ENCODE data around the gene DNMT3A.
"Not testable (repeated sequence)": the region's sequence is repeated elsewhere in the genome, so short reads cannot be mapped to it uniquely, and the experiment has no call there.

DNMT3A gene

DNA sequence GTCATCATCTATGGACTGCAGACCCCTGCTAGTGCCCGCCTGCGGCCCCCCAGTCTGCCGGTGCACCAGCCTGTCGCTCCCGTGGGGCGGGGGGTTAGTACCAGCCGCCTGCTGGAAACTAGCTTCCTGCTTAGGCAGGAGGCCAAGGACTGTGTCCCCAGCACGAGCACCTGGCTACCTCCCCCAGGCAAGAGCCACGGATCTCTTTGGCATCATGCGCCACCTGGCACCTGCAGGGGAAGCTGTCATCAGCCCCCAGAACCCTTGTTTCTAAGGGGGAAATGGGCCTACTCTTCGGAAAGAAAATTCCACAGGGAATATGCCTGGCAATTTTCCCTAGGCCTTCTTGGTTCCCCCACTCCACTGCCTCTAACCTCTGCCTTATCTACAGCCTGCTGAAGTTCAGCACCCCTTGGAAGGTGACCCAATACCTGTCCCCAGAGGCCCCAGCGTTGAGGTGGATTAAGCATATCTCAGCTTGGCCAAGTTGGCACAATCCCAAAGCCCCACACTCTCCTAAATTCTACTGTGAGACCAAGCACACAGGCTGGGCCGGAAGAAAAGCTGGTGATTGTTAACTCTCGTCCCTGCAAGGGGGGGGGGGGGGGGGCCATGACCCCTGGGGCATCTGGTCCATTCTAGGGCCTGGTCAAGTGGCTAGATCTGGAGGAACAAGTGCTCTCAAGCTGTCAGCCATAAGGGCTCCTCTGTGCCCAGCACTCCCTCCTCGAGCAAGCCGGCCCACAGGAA lies 111.4 kb downstream of the DNMT3A start:
- DNase-seq, result no peak

DNA sequence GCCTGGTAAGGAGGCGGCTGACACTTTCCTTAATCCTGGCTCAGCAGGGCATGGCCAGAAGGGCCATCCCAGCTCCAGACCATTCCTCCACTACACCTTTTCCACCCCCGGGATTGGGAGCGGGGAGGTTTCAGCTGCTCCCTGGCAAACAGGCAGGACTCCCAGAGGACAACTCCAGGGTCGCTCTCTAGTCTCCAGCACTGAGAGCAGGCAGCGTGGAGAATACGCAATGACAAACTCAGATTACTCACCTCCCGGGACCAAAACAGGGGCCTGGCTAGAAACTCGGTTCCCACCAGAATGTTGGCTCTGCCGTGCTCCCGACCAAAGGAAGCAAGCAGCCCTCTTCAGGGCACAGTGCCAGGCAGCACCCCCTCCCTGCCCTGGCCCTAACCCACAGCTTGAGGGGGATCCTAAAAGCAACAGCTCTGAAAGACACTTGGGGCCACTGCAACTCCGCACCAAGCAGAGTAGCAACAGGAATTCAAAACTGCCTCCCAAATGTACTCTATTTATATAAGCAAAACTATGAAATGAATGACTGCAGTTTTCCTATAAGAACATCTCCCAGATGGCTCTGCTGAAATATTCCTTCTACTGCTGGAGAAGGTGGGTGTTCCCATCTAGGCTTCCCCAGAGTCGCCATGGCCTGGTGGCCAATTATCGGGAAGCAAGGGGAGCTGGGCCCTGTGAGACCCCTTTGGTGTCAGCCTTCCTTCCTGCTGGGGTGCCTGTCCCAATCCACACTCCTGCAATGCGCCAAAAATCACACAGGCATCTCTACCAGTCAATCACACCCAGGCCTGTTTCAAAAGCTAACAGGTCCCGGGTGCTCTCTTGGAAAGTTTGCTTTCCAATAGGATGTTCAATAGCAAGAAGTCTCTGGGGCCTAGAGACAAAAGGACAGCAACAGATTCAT lies 112.2 kb downstream of the DNMT3A start:
- DNase-seq, result no peak

DNA sequence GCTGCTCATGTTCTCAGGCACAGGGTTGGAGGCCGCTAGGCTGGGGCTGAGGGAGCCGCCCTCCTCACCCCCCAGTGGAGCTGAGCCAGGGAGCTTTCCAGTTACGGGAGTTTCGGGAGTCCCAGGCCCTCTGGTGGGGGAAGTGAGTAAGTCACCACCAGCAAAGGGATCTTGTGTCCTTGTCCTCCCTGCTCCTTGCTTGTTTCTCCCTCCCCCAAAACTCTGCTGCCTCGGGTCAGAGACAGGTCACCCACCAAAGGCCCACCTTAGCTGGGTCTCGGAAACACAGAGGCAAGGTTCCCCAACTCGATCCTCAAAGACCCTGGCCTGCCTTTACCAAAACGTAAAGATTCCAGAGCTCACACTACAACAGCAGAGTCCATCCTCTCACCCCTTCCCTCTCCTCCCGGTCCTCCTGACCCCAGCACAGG lies 112.9 kb downstream of the DNMT3A start:
- no peak for DNase-seq

DNA sequence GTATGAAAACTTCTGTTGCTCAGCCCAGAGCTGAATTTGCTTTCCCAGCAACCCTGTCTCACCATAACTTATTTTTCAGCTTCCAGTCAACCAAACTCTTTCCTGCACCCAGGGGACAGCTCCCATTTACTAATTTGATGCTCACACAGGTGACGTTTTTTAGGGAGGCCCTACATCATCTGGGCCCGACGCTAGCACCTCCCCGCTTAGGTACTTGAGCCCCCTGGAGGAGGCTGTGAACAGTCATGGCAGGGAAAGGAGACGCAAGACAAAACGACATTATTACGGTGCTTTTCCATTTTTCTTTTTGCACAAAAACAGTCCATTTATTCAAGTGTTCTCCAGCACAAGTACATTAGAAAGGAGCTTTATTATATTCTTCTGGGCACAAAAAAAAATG lies 114.1 kb downstream of the DNMT3A start:
- no peak for DNase-seq

DNA sequence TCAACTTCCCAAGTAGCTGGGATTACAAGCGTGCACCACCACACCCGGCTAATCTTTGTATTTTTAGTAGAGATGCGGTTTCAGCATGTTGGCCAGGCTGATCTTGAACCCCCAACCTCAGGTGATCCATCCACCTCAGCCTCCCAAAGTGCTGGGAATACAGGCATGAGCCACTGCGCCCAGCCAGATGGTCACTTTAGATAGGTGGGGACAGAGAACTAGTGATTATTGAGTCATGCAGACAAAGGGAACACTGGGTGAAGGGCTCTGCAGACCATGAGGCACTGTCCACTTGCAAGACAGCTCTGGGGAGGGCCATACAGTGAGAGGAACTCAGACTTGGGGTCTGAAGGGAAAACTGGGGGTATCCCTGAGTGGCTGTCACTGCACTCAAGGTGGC lies 114.9 kb downstream of the DNMT3A start:
- no peak for DNase-seq

DNA sequence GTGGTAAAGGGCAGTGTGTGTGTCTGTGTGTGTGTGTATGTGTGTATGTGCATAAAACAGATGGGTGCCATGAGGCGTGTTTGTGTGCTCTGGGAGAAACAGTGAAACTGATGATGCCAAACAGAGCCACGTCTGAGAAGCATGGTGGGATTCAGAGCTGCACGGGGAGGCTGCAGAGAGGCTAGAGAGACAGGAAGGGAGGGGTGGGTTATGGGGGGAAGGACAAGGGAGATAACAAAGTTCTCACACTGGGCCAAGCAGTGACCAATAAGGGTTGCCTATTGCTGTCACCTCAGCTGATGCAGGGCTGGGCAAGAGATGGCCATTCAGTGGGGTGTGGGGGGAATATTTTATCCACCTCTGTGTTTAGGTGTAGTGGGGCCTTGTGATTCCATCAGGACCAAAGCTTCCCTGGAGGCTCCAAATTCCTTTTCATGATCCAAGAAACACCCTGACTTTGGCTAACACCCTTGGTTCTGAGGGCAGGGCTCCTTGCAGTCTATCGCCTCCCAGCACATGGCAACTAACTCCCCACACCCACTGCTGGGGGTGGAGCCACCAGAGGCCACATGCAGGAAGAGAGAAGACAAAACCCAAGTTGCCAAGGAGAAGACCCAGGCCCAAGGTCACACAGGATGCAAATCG lies 119.1 kb downstream of the DNMT3A start:
- no peak for DNase-seq

DNA sequence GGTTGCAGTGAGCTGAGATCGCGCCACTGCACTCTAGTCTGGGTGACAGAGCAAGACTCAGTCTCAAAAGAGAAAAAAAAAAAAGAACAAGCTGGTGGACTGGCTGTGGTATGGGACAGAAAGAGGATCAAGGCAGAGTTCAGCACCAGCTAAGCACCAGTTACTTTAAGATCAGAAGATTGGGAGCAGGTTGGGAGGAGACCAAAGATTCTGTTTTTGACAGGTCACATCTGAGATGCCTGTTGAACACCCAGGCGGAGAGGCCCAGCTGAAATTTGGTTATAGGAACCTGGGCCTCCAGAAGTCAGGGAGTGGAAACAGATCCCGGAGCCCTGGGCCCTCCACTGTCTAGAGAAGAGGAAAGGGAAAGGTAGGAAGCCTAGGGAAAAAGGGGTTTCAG lies 120.1 kb downstream of the DNMT3A start:
- DNase-seq, result no peak

DNA sequence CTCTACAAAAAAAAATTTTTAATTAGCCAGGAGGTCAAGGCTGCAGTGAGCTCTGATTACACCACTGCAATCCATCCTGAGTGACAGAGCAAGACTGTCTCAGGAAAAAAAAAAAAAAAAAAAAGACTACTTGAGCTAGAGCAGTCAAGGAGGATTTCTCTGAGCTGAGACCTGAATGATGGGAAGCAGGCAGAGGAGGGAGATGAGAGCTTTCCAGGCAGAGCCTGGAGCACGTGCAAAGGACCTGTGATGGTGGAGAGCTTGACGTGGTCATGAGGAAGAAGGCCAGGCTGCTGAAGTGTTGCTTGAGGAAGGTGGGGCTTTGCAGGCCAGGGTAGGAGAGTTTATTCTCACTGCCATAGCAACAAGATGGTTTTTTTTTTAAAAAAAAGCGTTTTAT lies 121.4 kb downstream of the DNMT3A start:
- no peak for DNase-seq

DNA sequence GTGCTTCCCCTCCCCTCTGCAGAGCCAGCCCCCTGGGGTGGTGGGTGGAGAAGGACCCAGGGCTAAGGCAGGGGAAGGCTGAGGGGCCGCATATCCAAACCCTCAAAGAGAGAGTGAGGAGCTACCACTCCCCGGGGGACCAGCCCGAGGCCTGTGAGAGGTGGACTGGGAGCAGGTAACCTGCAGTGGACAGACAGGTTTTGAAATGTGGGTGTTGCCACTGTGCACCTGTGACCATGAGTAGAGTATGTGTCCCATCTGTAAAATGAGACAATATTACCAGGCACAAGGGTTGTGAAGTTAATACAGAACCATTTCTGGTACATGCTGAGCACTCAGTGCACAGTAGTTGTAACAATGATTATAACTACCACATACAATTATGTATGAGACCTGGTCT lies 122.1 kb downstream of the DNMT3A start:
- no peak for DNase-seq

DNA sequence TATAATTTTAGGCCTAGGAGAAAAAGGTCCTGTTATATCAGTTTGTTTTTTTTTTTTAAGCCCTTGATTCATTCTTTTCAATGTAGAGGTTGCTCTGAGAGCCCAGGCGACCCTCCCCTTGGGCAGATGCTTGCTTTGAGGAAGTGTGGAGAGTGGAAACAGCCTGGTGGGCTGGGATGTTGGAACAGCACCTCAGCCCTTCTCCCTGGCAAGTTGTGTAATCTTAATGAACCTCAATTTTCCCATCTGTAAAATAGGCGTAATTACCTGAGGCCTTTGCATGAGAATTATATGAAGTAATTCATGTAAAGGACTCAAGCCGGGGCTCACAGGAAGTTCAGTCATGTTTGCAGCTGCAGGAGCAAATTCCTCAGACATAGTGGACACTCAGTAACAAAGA lies 123.6 kb downstream of the DNMT3A start:
- no peak for DNase-seq

DNA sequence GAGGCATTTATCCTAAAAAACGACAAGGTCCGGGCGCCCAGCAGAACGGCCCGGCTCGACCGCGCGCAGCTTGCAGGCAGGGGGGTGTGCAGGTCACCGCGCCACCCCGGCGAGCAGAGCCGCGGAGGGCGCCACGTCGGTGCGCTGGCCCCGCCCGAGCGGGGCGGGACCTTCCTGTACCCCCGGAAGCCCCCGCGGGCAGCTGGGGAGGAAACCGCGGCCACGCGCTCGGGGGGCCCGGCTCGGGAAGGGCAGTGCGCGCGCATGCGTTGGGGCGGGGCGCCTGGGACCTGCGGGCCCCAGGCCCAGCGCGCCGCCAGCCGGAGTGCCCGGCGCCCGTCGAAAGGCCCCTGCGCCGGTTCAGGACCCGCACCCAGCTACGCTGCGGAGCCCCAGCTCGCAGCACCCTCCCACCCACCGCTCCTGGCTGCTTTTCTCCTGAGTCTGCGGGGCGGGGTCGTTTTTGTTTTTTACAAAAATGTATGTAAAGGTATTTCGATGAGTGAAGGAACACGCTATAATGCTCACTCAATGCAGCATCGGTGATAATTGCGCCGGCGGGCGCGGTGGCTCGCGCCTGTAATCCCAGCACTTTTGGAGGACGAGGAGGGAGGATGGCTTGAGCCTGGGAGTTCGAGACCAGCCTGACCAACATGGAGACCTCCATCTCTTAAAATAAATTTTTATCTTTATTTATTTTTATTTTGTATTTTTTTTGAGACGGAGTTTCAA lies 125.6 kb downstream of the DNMT3A start:
- DNase-seq, result peak; percentile 58 to 81 (median 70)

DNA sequence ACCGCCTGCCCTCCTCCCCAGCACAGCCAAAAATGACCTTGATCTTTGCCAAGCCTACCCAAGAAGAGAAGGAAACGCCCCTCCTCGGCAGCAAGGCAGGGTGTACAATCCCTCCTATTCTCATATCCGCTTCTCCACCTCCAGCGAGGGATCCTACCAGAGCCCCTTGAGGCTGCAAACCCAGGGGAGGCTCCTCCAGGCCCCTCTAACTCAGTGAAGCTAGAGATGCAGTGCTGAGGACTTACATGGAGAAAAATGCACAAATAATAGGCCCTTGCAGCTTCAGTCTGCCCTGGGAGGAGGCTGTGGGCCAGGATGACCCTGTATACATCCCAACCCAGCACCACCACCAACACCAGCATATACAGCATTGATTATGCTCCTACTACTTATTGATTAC lies 126.5 kb downstream of the DNMT3A start:
- no peak for DNase-seq

DNA sequence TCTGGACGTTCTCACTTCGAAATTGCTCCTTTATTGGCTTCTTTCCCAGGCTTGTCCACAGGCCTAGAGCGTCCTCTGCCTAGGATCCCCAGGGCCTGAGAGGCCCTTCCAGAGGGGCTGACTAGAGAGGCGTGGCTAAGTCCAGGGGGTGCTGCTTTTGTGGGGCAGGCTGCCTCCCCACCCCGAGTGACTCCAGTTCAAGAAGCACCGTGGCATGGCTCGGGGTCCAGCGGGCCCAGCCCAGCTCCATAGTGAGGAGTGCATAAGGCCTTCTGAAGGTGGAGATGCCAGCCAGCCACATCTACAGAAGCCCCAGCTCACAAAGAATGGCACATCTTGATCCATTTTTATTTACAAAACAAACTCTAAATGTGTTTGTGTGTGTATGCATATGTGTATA lies 128.5 kb downstream of the DNMT3A start:
- DNase-seq, result no peak

DNA sequence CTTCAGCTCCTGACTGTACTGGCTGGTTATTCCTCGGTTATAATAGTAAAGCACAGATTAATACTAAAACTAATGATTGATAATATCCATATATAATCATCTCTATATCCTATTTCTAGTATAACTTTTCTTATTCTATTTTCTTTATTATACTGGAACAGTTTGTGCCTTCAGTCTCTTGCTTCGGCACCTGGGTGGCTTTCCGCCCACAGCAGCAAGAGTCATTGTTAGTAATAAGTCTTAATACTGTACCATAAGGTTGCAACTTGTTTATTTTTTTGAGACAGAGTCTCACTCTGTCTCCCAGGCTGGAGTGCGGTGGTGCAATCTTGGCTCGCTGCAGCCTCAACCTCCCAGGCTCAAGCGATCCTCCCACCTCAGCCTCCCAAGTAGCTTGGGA lies 130.8 kb downstream of the DNMT3A start:
- not testable (repeated sequence) for DNase-seq

DNA sequence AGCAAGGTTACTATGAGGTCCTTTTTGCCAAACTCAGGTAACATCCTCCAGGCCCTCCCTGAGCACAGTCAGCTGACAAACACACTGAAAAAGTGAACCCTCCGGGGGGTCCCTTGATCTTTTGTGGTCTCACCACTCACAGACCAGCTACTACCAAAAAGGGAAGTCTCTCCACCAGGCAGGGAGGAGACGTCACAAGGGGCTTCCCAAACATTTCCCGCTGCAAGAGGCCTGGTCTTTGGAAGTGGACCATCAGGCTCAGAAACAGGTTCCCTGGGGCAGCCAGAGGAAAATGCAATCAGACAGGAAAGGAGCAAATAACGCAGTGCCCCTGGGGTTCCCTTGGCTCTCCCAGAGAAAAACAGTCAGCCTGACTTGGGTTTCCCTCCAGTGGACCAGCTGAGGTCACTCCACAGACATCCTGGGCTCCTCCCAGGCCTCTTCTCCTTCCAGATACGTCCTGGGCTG lies 134.6 kb downstream of the DNMT3A start:
- DNase-seq, result no peak

DNA sequence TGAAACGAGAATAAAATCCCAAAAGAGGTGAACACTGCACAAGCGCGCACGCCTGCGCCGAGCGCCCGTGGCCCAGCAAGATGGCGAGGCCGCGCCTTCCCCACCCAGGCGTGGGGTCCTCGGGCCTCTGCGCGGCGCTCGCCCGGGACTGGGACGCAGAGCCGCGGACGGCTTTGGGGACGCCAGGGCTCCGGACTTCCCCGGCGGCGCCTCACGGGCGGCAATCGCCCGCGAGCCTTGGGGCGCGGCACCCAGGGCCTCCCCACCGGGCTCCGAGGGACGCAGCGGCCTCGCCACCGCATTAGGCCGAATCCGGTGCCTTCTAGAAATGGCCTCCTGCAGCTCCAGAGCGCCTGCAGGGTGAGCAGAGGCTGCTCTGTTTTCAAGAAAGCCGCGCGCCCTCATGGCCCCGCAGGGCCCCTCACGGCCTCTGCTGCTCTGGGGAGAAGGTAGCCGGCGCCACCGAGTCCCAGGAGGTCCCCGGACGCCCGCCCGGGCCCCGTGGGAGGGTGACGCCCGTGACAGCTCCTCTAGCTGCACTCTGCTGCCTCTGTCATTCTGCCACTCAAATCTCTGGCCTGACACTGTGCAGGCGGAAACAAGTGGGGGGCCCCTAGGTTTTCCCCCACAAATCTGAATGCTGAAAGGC lies 137.4 kb downstream of the DNMT3A start:
- DNase-seq, result no peak

DNA sequence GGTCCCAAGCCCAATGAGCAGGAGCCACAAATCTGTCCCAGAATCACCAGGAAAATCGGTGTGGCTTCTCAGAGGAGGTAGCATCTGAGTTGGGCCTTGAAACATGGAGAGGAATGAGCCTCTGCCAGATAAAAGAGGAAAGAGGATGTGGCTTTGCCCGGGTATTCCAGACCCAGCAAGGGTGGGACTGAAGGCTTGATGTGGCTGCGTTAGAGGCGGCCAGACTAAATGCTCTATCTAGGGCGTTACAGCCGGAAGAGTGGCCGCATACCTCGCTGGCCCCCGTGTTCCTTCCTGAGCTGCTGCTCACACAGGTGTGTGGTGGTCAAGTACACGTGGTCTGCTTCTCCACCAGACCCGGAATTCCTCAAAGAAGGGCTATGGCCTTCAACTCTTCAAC lies 139.4 kb downstream of the DNMT3A start:
- no peak for DNase-seq

DNA sequence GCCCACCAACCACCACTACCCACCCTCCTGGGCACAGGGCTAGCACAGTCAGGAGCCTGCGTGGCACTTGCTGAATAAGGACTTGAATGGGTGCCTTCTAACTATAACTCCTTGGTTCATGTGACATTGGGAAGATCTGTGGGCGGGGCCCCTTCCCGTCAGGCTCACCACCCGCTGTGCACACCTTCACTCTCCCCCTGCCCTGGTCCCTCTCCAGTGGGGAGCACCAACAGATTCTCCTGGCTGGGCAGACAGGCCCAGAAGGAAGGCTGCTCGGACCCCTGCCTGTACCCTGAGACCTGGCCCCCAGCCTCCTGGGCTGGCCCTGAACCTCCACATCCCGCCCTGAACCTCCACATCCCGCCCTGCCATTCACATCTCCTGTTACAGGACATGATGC lies 139.9 kb downstream of the DNMT3A start:
- DNase-seq, result no peak

DNA sequence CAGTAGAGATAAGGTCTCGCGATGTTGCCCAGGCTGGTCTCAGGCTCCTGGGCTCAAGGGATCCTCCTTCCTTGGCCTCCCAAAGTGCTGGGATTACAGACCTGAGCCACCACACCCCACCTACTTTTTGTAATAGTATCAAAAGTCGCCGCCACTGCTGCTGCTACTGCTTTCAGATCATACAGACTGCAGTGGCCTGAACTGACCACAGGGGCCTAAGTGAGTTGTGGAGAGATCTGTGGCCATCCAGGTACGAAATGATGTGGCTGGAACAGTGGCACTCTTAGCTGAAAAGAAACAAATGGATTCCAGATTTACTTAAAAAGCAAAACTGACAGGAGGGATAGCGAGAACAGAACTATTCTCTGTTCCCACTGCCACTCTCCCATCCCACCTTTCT lies 140.5 kb downstream of the DNMT3A start:
- no peak for DNase-seq

DNA sequence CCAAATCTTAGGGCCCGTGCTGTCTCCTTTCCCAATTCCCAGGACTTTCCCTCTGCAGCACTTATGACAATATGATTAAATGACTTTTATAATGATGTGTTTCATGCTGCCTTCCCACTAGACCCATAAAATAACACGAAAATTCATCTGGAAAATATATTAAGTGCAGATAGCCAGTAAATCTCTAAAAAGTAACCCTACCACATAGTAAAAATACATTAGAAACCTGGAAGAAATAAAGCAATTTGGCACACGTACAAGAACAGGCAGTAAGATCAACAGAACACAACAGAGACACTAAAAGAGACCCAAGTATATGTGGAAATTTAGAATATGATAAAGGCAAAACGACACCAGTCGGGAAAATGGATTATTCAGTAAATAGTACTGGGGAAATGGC lies 143.1 kb downstream of the DNMT3A start:
- DNase-seq, result no peak

DNA sequence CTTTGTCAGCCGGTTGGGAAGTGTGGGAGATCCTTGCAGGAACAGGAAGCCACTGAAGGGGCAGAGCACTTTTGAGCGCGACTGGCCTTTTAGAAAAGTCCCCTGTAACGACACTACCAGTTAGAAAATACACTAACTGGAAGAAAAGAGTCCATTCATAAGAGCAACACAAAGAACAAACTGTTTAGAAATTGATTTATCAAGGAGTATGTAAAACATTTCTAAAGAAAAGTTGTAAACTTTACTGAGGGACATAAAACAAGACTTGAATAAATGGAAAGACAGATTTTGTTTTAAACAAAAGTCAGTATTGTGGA lies 143.6 kb downstream of the DNMT3A start:
- DNase-seq, result no peak
